Hepatocyte (in vitro differentiated cells): ENCODE measurements around the gene KNDC1. TPM values are rescaled to one million over a fixed set of nuclear protein-coding genes. Genes with fewer than 3 reads are reported as not detected.
"Not testable (repeated sequence)": the region's sequence is repeated elsewhere in the genome, so short reads cannot be mapped to it uniquely, and the experiment has no call there.

ENCODE experiments used
- DNase-seq: peaks from one replicate; pipeline ENCODE4 v3.0.0-alpha.2; 2016; ENCODE audit warnings: low spot score
- H2AFZ ChIP-seq: fragments of 200-600 bp; sonication (generic); 2 replicates; pipeline ENCODE4 v1.6.0; 2016; ENCODE audit warnings: antibody characterized with exemption, mild to moderate bottlenecking
- H3K27ac ChIP-seq: fragments of 200-600 bp; sonication (generic); 2 replicates; pipeline ENCODE4 v1.5.1; 2016; ENCODE audit warnings: mild to moderate bottlenecking
- H3K27me3 ChIP-seq: fragments of 200-600 bp; sonication (generic); 2 replicates; pipeline ENCODE4 v1.6.1; 2016
- H3K36me3 ChIP-seq: fragments of 200-600 bp; sonication (generic); replicated peaks from 2 replicates; pipeline ENCODE4 v1.5.1; 2016; ENCODE audit warnings: low read depth; ENCODE audit not compliant: insufficient read depth
- H3K4me1 ChIP-seq: fragments of 200-600 bp; sonication (generic); 2 replicates; pipeline ENCODE4 v1.5.1; 2016; ENCODE audit warnings: mild to moderate bottlenecking, moderate library complexity; ENCODE audit not compliant: insufficient read depth
- H3K4me2 ChIP-seq: fragments of 200-600 bp; sonication (generic); 2 replicates; pipeline ENCODE4 v1.6.0; 2016
- H3K4me3 ChIP-seq: fragments of 200-600 bp; sonication (generic); 2 replicates; pipeline ENCODE4 v1.5.1; 2016; ENCODE audit warnings: mild to moderate bottlenecking
- H3K79me2 ChIP-seq: fragments of 200-600 bp; sonication (generic); 2 replicates; pipeline ENCODE4 v1.6.0; 2017; ENCODE audit warnings: mild to moderate bottlenecking
- H3K9me2 ChIP-seq: fragments of 200-600 bp; sonication (generic); replicated peaks from 2 replicates; pipeline ENCODE4 v1.6.0; 2017; ENCODE audit warnings: mild to moderate bottlenecking; ENCODE audit not compliant: insufficient read depth
- H3K9me3 ChIP-seq: fragments of 200-600 bp; sonication (generic); 2 replicates; pipeline ENCODE4 v1.5.1; 2016; ENCODE audit warnings: low read depth, mild to moderate bottlenecking
- H4K20me1 ChIP-seq: fragments of 200-600 bp; sonication (generic); 2 replicates; pipeline ENCODE4 v1.6.0; 2016; ENCODE audit warnings: mild to moderate bottlenecking; ENCODE audit not compliant: insufficient read depth, poor library complexity, severe bottlenecking
- CTCF ChIP-seq: fragments of 200-600 bp; sonication (generic); IDR thresholded peaks from 2 replicates; pipeline ENCODE4 v1.5.1; 2016; ENCODE audit warnings: antibody characterized with exemption, mild to moderate bottlenecking; ENCODE audit not compliant: poor library complexity
- EZH2 ChIP-seq: fragments of 200-600 bp; sonication (generic); IDR thresholded peaks from 2 replicates; pipeline ENCODE4 v1.6.1; 2016; ENCODE audit warnings: antibody characterized with exemption, mild to moderate bottlenecking, borderline replicate concordance
- EZH2phosphoT487 ChIP-seq: fragments of 200-600 bp; sonication (generic); IDR thresholded peaks from one replicate; pipeline ENCODE4 v1.6.1; 2018; ENCODE audit warnings: antibody characterized with exemption, mild to moderate bottlenecking, low read depth, moderate library complexity; ENCODE audit not compliant: unreplicated experiment, severe bottlenecking
- WGBS: methylation state at CpG from one replicate; pipeline ENCODE4 v1.1.6; 2016; ENCODE audit warnings: low lambda C conversion rate; ENCODE audit errors: missing lambda C conversion rate; 5-methylcytosine and 5-hydroxymethylcytosine counted together
- polyA plus RNA-seq: library from polyadenylated mRNA; unstranded; fragments of >200 nt; fragmentation: Nextera tagmentation; extraction: Ambion mirVana; gene quantifications from 2 replicates; pipeline ENCODE4 v1.2.1, GENCODE V29; 2016
- total RNA-seq: library from RNA; depleted of rRNA; stranded (reverse); fragments of >200 nt; gene quantifications from 2 replicates; pipeline ENCODE4 v1.2.3, GENCODE V29; 2014

The KNDC1 gene
- total and polyA plus RNA-seq, 2 experiments from 2014 or later = 3.8 to 4.3 TPM

- TF ChIP-seq EZH2phosphoT487 = no peak
- no peak for TF ChIP-seq EZH2
- no peak for TF ChIP-seq CTCF
- no peak overlapping the region for H3K4me2 ChIP-seq
- 81% methylated on average over 9 of the region's 9 CpGs for WGBS
Observed at GRCh38 chr10:133264461-133264860, 104.4 kb downstream of the KNDC1 start.

GRCh38 chr10:133265052-133265451, 105.0 kb downstream of the KNDC1 start:
- not testable (repeated sequence) for H3K4me3 ChIP-seq, H3K9me2 ChIP-seq, H3K27me3 ChIP-seq, H2AFZ ChIP-seq, H3K79me2 ChIP-seq, H3K9me3 ChIP-seq, H3K27ac ChIP-seq, DNase-seq, H3K4me2 ChIP-seq, H3K4me1 ChIP-seq, H3K36me3 ChIP-seq, H4K20me1 ChIP-seq
- WGBS = 64% methylated on average over 7 of the region's 10 CpGs

More at GRCh38 chr10:133264461-133264860, 104.4 kb downstream of the KNDC1 start:
- no peaks in the 10 kb centered on the region for H3K27me3 ChIP-seq
- DNase-seq = no peak
- no peaks in the 10 kb centered on the region for H3K9me3 ChIP-seq
- H3K79me2 ChIP-seq = no peaks in the 10 kb centered on the region
- no peaks in the 10 kb centered on the region for H3K36me3 ChIP-seq
- H3K9me2 ChIP-seq = no peaks in the 10 kb centered on the region
- no peak overlapping the region for H2AFZ ChIP-seq
- H3K27ac ChIP-seq = no peak overlapping the region
- no peak overlapping the region for H3K4me3 ChIP-seq
- peaks cover 11% of the 10 kb centered on the region for H3K4me1 ChIP-seq
- H4K20me1 ChIP-seq = no peaks in the 10 kb centered on the region

GRCh38 chr10:133266056-133266795, 106.2 kb downstream of the KNDC1 start:
- Histone ChIP-seq H3K4me2 (no peak overlapping the region), H2AFZ (no peak overlapping the region), H3K36me3 (no peaks in the 10 kb centered on the region), H3K4me3 (no peak overlapping the region), H4K20me1 (no peaks in the 10 kb centered on the region), H3K4me1 (peaks cover 8% of the 10 kb centered on the region), H3K9me2 (no peaks in the 10 kb centered on the region), H3K27me3 (no peaks in the 10 kb centered on the region), H3K9me3 (no peaks in the 10 kb centered on the region), H3K79me2 (no peaks in the 10 kb centered on the region), H3K27ac (no peak overlapping the region)
- DNase-seq = no peak
- no peak for TF ChIP-seq EZH2
- TF ChIP-seq EZH2phosphoT487 = no peak
- TF ChIP-seq CTCF = no peak
- 93% methylated on average over 21 of the region's 21 CpGs for WGBS

- Histone ChIP-seq H3K36me3 (no peaks in the 10 kb centered on the region), H3K9me2 (no peaks in the 10 kb centered on the region), H3K4me3 (no peak overlapping the region), H3K9me3 (no peaks in the 10 kb centered on the region), H3K27ac (no peak overlapping the region), H2AFZ (no peak overlapping the region), H3K4me1 (peaks cover 3% of the 10 kb centered on the region), H3K27me3 (no peaks in the 10 kb centered on the region), H3K79me2 (no peaks in the 10 kb centered on the region), H3K4me2 (no peak overlapping the region), H4K20me1 (no peaks in the 10 kb centered on the region)
- no peak for DNase-seq
- TF ChIP-seq EZH2 = no peak
- no peak for TF ChIP-seq CTCF
- no peak for TF ChIP-seq EZH2phosphoT487
- 80% methylated on average over 13 of the region's 14 CpGs for WGBS
Observed at GRCh38 chr10:133267293-133267692, 107.3 kb downstream of the KNDC1 start.
